ENCODE measurements around the gene SLC25A21. TPM values are rescaled to one million over a fixed set of nuclear protein-coding genes. Genes with fewer than 3 reads are reported as not detected.

SLC25A21 gene
- total RNA-seq, 2 donors from 2014 or later: 1.2 TPM; not detected in 1

- Histone ChIP-seq H3K27me3 (replicated peaks; ENCODE audit: insufficient read depth) (no peaks in the 10 kb centered on the region), H3K27ac (no peak overlapping the region), H3K9me3 (no peaks in the 10 kb centered on the region), H3K4me3 (no peak overlapping the region), H3K36me3 (no peaks in the 10 kb centered on the region), H3K4me1 (ENCODE audit: control insufficient read depth in 1 of 2, low read depth in 2 of 2) (peaks cover 0 to 20% of the 10 kb centered on the region in 2 donors)
- no peak for ATAC-seq (ENCODE audit: insufficient number of reproducible peaks, low FRiP score, low read depth)
- TF ChIP-seq CTCF (IDR thresholded peaks at IDR 0.05): no peak
- DNase-seq (ENCODE audit: low spot score): no peak
These were observed 151.0 kb downstream of the SLC25A21 start for GRCh38 chr14:37021390-37021789.

- DNase-seq (ENCODE audit: low spot score) (no peak), ATAC-seq (ENCODE audit: insufficient number of reproducible peaks, low FRiP score, low read depth) (no peak)
- H3K4me3 ChIP-seq: no peak overlapping the region
- H3K27ac ChIP-seq: no peak overlapping the region
- H3K4me1 ChIP-seq (ENCODE audit: control insufficient read depth in 1 of 2, low read depth in 2 of 2): peaks cover 0 to 2% of the 10 kb centered on the region in 2 donors
- H3K9me3 ChIP-seq: no peaks in the 10 kb centered on the region
- no peaks in the 10 kb centered on the region for H3K27me3 ChIP-seq (replicated peaks; ENCODE audit: insufficient read depth)
- H3K36me3 ChIP-seq: no peaks in the 10 kb centered on the region
- no peak for TF ChIP-seq CTCF (IDR thresholded peaks at IDR 0.05)
These were observed 152.9 kb downstream of the SLC25A21 start for GRCh38 chr14:37019488-37019887.

GRCh38 chr14:37018571-37019240 lies 153.7 kb downstream of the SLC25A21 start:
- DNase-seq (ENCODE audit: low spot score): no peak
- H3K4me3 ChIP-seq: no peak overlapping the region

GRCh38 chr14:37013078-37013477 lies 159.3 kb downstream of the SLC25A21 start:
- no peaks in the 10 kb centered on the region for H3K27me3 ChIP-seq (replicated peaks; ENCODE audit: insufficient read depth)
- ATAC-seq (ENCODE audit: insufficient number of reproducible peaks, low FRiP score, low read depth) (no peak), DNase-seq (ENCODE audit: low spot score) (no peak)
- H3K9me3 ChIP-seq: no peaks in the 10 kb centered on the region
- no peak overlapping the region for H3K27ac ChIP-seq
- H3K36me3 ChIP-seq: no peaks in the 10 kb centered on the region
- no peak for TF ChIP-seq CTCF (IDR thresholded peaks at IDR 0.05)
- no peaks in the 10 kb centered on the region for H3K4me1 ChIP-seq (ENCODE audit: control insufficient read depth in 1 of 2, low read depth in 2 of 2)
- H3K4me3 ChIP-seq: no peak overlapping the region

More at GRCh38 chr14:37018571-37019240, 153.7 kb downstream of the SLC25A21 start:
- ATAC-seq (ENCODE audit: insufficient number of reproducible peaks, low FRiP score, low read depth): no peak
- Histone ChIP-seq H3K27me3 (replicated peaks; ENCODE audit: insufficient read depth) (no peaks in the 10 kb centered on the region), H3K9me3 (no peaks in the 10 kb centered on the region), H3K4me1 (ENCODE audit: control insufficient read depth in 1 of 2, low read depth in 2 of 2) (no peaks in the 10 kb centered on the region), H3K27ac (no peak overlapping the region), H3K36me3 (no peaks in the 10 kb centered on the region)
- no peak for TF ChIP-seq CTCF (IDR thresholded peaks at IDR 0.05)

- H3K36me3 ChIP-seq: no peaks in the 10 kb centered on the region
- H3K4me1 ChIP-seq (ENCODE audit: control insufficient read depth in 1 of 2, low read depth in 2 of 2): peaks cover 0 to 24% of the 10 kb centered on the region in 2 donors
- no peak for DNase-seq (ENCODE audit: low spot score)
- no peak for ATAC-seq (ENCODE audit: insufficient number of reproducible peaks, low FRiP score, low read depth)
- no peaks in the 10 kb centered on the region for H3K9me3 ChIP-seq
- no peak overlapping the region for H3K27ac ChIP-seq
- no peaks in the 10 kb centered on the region for H3K27me3 ChIP-seq (replicated peaks; ENCODE audit: insufficient read depth)
- no peak for TF ChIP-seq CTCF (IDR thresholded peaks at IDR 0.05)
- no peak overlapping the region for H3K4me3 ChIP-seq
These were observed 173.7 kb downstream of the SLC25A21 start for GRCh38 chr14:36998686-36999085.

Measured in thoracic aorta (tissue), 2 donors.